ENCODE measurements around the gene ERC2.
A peak's percentile ranks its signal among the peaks of the same experiment; 100 is the strongest.

ERC2 gene

DNA sequence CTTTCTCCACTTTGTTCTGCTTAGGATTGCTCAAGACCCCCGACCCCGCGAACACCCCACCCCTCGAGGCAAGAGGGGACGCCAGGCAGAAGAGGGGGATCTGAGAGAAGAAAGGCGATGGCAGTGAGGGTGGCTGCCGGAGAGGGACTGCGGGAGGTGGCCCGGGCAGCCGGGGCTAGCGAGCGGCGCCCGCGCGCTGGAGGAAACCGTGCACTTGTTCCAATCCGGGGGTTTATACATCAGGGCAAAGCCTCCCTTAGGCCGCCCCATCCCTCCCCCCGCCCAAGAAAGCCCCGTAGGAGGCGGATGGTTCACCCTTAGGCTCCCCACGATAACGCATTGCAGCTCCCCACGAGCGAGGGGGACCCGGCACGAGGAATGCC lies 475 bp downstream of the ERC2 start:
- Histone ChIP-seq H3K36me3 (ENCODE audit: control insufficient read depth, insufficient read depth, low read length) (no peaks in the 10 kb centered on the region), H3K4me3 (ENCODE audit: low read length) (peak overlapping the region; percentile 35), H3K27ac (ENCODE audit: low read depth, low read length) (no peak overlapping the region), H3K9ac (ENCODE audit: low read length) (no peak overlapping the region), H3K4me1 (ENCODE audit: control insufficient read depth, insufficient read depth, low read length) (no peaks in the 10 kb centered on the region), H3K27me3 (ENCODE audit: control insufficient read depth, insufficient read depth, low read length) (peaks cover 2% of the 10 kb centered on the region)

DNA sequence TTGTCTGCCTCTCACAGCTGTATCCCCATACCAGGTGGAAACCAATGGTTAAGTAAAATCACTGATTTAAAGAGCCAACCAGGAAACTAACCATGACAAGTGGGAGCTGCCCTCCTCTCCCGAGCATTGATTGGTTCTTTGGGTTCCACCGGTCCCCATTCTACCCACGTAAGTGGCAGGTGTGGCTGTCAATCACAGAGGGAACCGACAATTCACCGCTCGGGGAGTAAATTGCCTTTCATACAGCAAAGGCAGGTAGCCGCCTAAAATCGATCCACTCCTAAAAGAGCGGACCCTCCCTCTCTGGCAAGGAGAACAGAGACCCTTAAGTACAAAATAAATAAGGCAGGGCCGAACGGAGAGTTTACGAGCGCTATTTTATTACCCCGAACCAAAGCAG lies 1.2 kb downstream of the ERC2 start:
- H3K27ac ChIP-seq (ENCODE audit: low read depth, low read length), result no peak overlapping the region

DNA sequence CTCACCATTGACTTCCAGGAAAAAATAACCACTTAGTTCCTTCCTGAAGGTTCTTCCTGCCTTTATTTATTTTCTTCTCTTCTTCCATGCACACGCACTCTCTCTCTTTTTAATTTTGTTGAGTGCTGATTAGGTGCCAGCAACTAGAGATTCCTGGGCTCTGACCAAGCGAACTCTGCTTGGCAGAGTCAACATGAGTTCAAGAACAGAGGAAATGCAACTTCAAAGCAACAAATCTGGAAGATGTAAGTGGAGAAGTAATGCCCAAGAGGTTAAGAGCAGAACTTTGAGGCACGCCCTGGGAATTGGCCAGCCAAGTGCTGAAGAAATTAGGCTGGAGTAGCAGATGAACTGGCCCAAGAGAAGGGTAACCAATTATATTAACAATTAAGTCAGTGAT lies 8.5 kb downstream of the ERC2 start:
- no peak overlapping the region for H3K27ac ChIP-seq (ENCODE audit: low read depth, low read length)
- H3K4me1 ChIP-seq (ENCODE audit: control insufficient read depth, insufficient read depth, low read length), result no peaks in the 10 kb centered on the region
- H3K27me3 ChIP-seq (ENCODE audit: control insufficient read depth, insufficient read depth, low read length), result no peaks in the 10 kb centered on the region
- H3K4me3 ChIP-seq (ENCODE audit: low read length), result no peak overlapping the region
- no peak overlapping the region for H3K9ac ChIP-seq (ENCODE audit: low read length)
- no peaks in the 10 kb centered on the region for H3K36me3 ChIP-seq (ENCODE audit: control insufficient read depth, insufficient read depth, low read length)

More for the DNA sequence above, 1.2 kb downstream of the ERC2 start:
- Histone ChIP-seq H3K9ac (ENCODE audit: low read length) (no peak overlapping the region), H3K4me3 (ENCODE audit: low read length) (peak overlapping the region; percentile 35), H3K27me3 (ENCODE audit: control insufficient read depth, insufficient read depth, low read length) (peaks cover 2% of the 10 kb centered on the region), H3K4me1 (ENCODE audit: control insufficient read depth, insufficient read depth, low read length) (no peaks in the 10 kb centered on the region), H3K36me3 (ENCODE audit: control insufficient read depth, insufficient read depth, low read length) (no peaks in the 10 kb centered on the region)

GRCh38 chr3:56459104-56459496 lies 9.2 kb downstream of the ERC2 start:
- H3K4me1 ChIP-seq (ENCODE audit: control insufficient read depth, insufficient read depth, low read length), result no peaks in the 10 kb centered on the region
- H3K36me3 ChIP-seq (ENCODE audit: control insufficient read depth, insufficient read depth, low read length), result no peaks in the 10 kb centered on the region
- H3K27ac ChIP-seq (ENCODE audit: low read depth, low read length), result no peak overlapping the region
- H3K9ac ChIP-seq (ENCODE audit: low read length), result no peak overlapping the region
- no peak overlapping the region for H3K4me3 ChIP-seq (ENCODE audit: low read length)
- H3K27me3 ChIP-seq (ENCODE audit: control insufficient read depth, insufficient read depth, low read length), result no peaks in the 10 kb centered on the region

DNA sequence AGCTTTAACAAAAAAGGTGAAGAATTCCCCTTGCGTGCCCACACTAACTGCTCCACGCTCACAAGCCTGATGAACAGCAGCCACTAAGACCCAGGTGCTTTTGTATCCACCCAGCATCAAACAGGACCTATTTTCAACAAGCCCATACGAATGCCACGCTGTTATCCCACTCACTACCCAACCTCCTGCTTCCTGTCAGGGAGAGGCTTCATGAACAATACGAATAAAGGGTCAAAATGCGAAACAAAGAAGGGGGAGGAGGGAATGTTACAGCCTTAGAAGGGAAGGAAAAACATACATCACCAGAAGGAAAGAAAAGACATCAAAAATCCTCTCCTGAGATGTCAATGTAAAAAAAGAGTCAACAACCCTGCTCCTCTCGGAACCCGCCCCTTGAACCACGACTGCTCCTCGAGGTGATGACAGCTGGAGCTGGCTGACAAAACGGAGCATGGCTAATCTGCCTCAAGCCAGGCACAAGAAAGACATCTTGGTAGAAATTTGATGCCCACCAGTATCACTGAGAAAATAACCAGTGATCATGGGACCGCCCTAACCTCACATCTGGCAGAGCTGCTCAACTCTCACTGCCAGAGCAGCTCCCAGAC lies 9.7 kb downstream of the ERC2 start:
- H3K4me3 ChIP-seq (ENCODE audit: low read length), result no peak overlapping the region
- no peak overlapping the region for H3K27ac ChIP-seq (ENCODE audit: low read depth, low read length)
- H3K4me1 ChIP-seq (ENCODE audit: control insufficient read depth, insufficient read depth, low read length), result no peaks in the 10 kb centered on the region
- H3K36me3 ChIP-seq (ENCODE audit: control insufficient read depth, insufficient read depth, low read length), result no peaks in the 10 kb centered on the region
- no peaks in the 10 kb centered on the region for H3K27me3 ChIP-seq (ENCODE audit: control insufficient read depth, insufficient read depth, low read length)
- H3K9ac ChIP-seq (ENCODE audit: low read length), result no peak overlapping the region

- Histone ChIP-seq H3K4me1 (ENCODE audit: control insufficient read depth, insufficient read depth, low read length) (no peaks in the 10 kb centered on the region), H3K4me3 (ENCODE audit: low read length) (no peak overlapping the region), H3K36me3 (ENCODE audit: control insufficient read depth, insufficient read depth, low read length) (no peaks in the 10 kb centered on the region), H3K9ac (ENCODE audit: low read length) (no peak overlapping the region), H3K27ac (ENCODE audit: low read depth, low read length) (no peak overlapping the region), H3K27me3 (ENCODE audit: control insufficient read depth, insufficient read depth, low read length) (no peaks in the 10 kb centered on the region)
Measured at GRCh38 chr3:56456117-56456516, 12.2 kb downstream of the ERC2 start.

DNA sequence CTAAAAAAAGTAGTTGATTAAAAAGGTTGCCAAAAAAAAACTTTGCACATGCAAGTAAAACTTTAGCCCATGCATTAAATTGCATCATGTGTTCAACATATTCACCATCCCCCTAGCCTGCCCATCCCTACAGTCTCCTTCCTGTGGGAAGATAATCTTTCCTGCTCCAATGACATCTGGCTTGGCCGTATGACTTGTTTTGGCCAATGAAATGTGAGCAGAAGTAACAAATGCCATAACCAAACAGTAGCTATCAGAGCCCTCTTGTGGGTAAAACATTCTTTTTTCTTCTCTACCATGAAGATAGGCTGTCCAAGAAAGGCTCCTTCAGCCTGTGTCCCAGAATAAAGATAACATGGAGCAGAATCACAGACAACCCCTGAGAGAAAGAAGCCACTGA lies 15.3 kb downstream of the ERC2 start:
- Histone ChIP-seq H3K36me3 (ENCODE audit: control insufficient read depth, insufficient read depth, low read length) (no peaks in the 10 kb centered on the region), H3K27ac (ENCODE audit: low read depth, low read length) (no peak overlapping the region), H3K27me3 (ENCODE audit: control insufficient read depth, insufficient read depth, low read length) (no peaks in the 10 kb centered on the region), H3K4me3 (ENCODE audit: low read length) (no peak overlapping the region), H3K4me1 (ENCODE audit: control insufficient read depth, insufficient read depth, low read length) (no peaks in the 10 kb centered on the region), H3K9ac (ENCODE audit: low read length) (no peak overlapping the region)

DNA sequence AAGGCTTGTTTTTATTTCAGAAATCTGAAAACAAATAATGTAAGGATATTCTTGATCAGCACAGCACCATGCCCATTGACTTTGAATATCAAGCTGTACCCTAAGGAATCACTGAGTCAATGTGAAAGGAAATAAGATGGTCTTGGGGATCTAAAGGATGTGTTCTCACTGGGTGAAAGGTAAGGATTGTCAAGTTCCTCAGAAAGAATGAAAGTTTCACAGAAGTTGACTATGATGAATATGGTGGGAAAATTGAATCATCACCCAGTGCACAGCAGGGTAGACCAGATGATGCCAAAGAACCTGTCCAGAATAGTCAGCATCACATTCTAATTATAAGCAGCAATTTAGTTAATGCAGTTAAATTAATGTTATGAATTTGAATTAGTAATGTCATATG lies 16.2 kb downstream of the ERC2 start:
- Histone ChIP-seq H3K4me1 (ENCODE audit: control insufficient read depth, insufficient read depth, low read length) (no peaks in the 10 kb centered on the region), H3K4me3 (ENCODE audit: low read length) (no peak overlapping the region), H3K36me3 (ENCODE audit: control insufficient read depth, insufficient read depth, low read length) (no peaks in the 10 kb centered on the region), H3K27ac (ENCODE audit: low read depth, low read length) (no peak overlapping the region), H3K27me3 (ENCODE audit: control insufficient read depth, insufficient read depth, low read length) (no peaks in the 10 kb centered on the region), H3K9ac (ENCODE audit: low read length) (no peak overlapping the region)

DNA sequence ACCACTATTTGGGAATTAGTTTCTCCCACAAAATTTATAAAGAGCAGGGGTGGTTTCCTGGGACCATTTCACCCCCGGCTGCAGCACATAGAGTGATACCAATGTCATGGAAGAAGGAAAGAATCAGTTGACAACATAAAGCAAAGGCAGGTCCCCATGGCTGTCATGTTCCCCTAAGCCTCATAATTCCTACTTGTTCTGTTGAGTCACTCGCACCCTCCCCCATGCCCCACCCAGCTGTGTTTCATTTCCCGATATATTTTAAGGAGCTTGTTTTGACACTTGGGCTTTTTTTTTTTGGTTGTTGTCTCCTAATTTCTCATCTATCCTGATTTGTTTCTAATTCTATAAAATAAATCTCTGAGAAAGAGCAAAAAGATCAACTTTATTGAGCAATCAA lies 24.9 kb downstream of the ERC2 start:
- no peak overlapping the region for H3K27ac ChIP-seq (ENCODE audit: low read depth, low read length)

DNA sequence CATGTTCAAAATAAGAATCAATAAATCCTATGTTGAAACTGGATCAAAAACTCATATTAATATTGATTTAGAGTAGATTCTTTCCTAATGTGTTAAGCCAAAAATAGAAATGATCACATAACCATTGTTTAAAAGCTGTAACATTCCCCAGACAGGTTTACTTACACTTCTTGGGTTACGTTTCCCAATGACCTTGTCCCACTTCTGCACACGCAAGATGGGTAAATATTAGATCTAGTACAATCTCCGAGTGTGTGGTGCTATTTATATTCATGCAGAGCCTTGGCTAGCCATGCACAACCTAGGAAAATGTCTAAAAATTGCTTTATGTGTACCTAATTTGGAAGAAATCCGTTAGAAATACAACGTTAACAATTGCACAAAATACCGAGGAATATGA lies 39.6 kb downstream of the ERC2 start:
- H3K27ac ChIP-seq (ENCODE audit: low read depth, low read length), result no peak overlapping the region
- no peaks in the 10 kb centered on the region for H3K36me3 ChIP-seq (ENCODE audit: control insufficient read depth, insufficient read depth, low read length)
- no peaks in the 10 kb centered on the region for H3K4me1 ChIP-seq (ENCODE audit: control insufficient read depth, insufficient read depth, low read length)
- H3K27me3 ChIP-seq (ENCODE audit: control insufficient read depth, insufficient read depth, low read length), result no peaks in the 10 kb centered on the region
- no peak overlapping the region for H3K9ac ChIP-seq (ENCODE audit: low read length)
- H3K4me3 ChIP-seq (ENCODE audit: low read length), result no peak overlapping the region

More for the DNA sequence above, 24.9 kb downstream of the ERC2 start:
- Histone ChIP-seq H3K27me3 (ENCODE audit: control insufficient read depth, insufficient read depth, low read length) (no peaks in the 10 kb centered on the region), H3K4me1 (ENCODE audit: control insufficient read depth, insufficient read depth, low read length) (no peaks in the 10 kb centered on the region), H3K9ac (ENCODE audit: low read length) (no peak overlapping the region), H3K4me3 (ENCODE audit: low read length) (no peak overlapping the region), H3K36me3 (ENCODE audit: control insufficient read depth, insufficient read depth, low read length) (no peaks in the 10 kb centered on the region)

- H3K4me3 ChIP-seq (ENCODE audit: low read length), result no peak overlapping the region
Measured at GRCh38 chr3:56424885-56425284, 43.4 kb downstream of the ERC2 start.

GRCh38 chr3:56424336-56424735 lies 43.9 kb downstream of the ERC2 start:
- Histone ChIP-seq H3K36me3 (ENCODE audit: control insufficient read depth, insufficient read depth, low read length) (no peaks in the 10 kb centered on the region), H3K4me3 (ENCODE audit: low read length) (no peak overlapping the region), H3K27me3 (ENCODE audit: control insufficient read depth, insufficient read depth, low read length) (no peaks in the 10 kb centered on the region), H3K4me1 (ENCODE audit: control insufficient read depth, insufficient read depth, low read length) (no peaks in the 10 kb centered on the region), H3K27ac (ENCODE audit: low read depth, low read length) (no peak overlapping the region), H3K9ac (ENCODE audit: low read length) (no peak overlapping the region)

More at GRCh38 chr3:56424885-56425284, 43.4 kb downstream of the ERC2 start:
- H3K4me1 ChIP-seq (ENCODE audit: control insufficient read depth, insufficient read depth, low read length), result no peaks in the 10 kb centered on the region
- no peaks in the 10 kb centered on the region for H3K27me3 ChIP-seq (ENCODE audit: control insufficient read depth, insufficient read depth, low read length)
- H3K36me3 ChIP-seq (ENCODE audit: control insufficient read depth, insufficient read depth, low read length), result no peaks in the 10 kb centered on the region
- no peak overlapping the region for H3K27ac ChIP-seq (ENCODE audit: low read depth, low read length)
- no peak overlapping the region for H3K9ac ChIP-seq (ENCODE audit: low read length)

DNA sequence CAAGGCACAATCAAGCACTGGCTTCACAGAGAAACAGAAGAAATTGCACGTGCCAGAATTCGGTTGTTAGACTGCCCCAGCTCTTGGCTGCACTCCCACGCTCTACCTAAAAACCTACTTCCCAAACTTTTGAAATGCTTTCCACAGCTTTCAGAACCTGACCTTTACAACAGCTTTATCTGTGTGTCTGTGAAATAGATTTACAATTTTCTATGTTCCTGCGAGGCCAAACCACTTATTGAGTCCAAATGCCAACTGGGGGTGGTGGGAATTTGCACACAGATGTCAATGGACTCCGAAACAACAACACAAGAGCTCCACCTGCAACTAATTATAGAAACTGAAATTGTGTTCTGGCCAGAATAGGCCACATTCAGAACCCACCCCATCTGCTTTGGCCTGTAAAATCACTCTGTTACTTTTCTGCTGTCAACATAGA lies 44.6 kb downstream of the ERC2 start:
- Histone ChIP-seq H3K27ac (ENCODE audit: low read depth, low read length) (no peak overlapping the region), H3K9ac (ENCODE audit: low read length) (no peak overlapping the region)

More for the DNA sequence above, 44.6 kb downstream of the ERC2 start:
- no peak overlapping the region for H3K4me3 ChIP-seq (ENCODE audit: low read length)
- no peaks in the 10 kb centered on the region for H3K36me3 ChIP-seq (ENCODE audit: control insufficient read depth, insufficient read depth, low read length)
- no peaks in the 10 kb centered on the region for H3K27me3 ChIP-seq (ENCODE audit: control insufficient read depth, insufficient read depth, low read length)
- no peaks in the 10 kb centered on the region for H3K4me1 ChIP-seq (ENCODE audit: control insufficient read depth, insufficient read depth, low read length)
